Lower leg skin (tissue), 4 donors: ENCODE measurements around the gene AP1M1. TPM values are rescaled to one million over a fixed set of nuclear protein-coding genes. Genes with fewer than 3 reads are reported as not detected.
"Not testable (repeated sequence)": the region's sequence is repeated elsewhere in the genome, so short reads cannot be mapped to it uniquely, and the experiment has no call there.

ENCODE experiments used
- DNase-seq, 2 donors: peaks; one replicate each; pipeline ENCODE4 v3.0.0-alpha.2; 2019; ENCODE audit warnings: low spot score in 2 of 2
- H3K4me3 ChIP-seq: fragments of 200-600 bp; sonication (generic); 2 replicates; pipeline ENCODE4 v1.5.1; 2017; ENCODE audit warnings: mild to moderate bottlenecking, low read depth; ENCODE audit not compliant: poor library complexity, severe bottlenecking
- CTCF ChIP-seq, 3 donors: fragments of 450-650 bp; IDR thresholded peaks; one replicate each; pipeline ENCODE4 v1.5.1; 2016; ENCODE audit warnings: antibody characterized with exemption in 3 of 3, mild to moderate bottlenecking in 3 of 3, moderate library complexity in 2 of 3
- POLR2A ChIP-seq, 2 donors: fragments of 450-650 bp; IDR thresholded peaks; one replicate each; pipeline ENCODE4 v1.6.1; 2016 to 2017; ENCODE audit warnings: antibody characterized with exemption in 2 of 2, mild to moderate bottlenecking in 1 of 2, moderate library complexity in 1 of 2
- WGBS, 2 donors: methylation state at CpG; one replicate each; pipeline ENCODE4 v1.1.5; 2018; 5-methylcytosine and 5-hydroxymethylcytosine counted together
- intact Hi-C: fragments of 100-400 bp; cut with DNase I; formaldehyde crosslinking; loops from one replicate; pipeline ENCODE4 v1.15.0; 2023; ENCODE audit warnings: low total_unique reads
- total RNA-seq, 4 donors: library from RNA; depleted of rRNA; stranded (reverse); fragments of >200 nt; gene quantifications; one replicate each; pipeline ENCODE4 v1.1.0, GENCODE V29; 2016

Gene AP1M1
- total RNA-seq, 4 donors from 2014 or later = 47.2 to 66.9 (median 48.6) TPM

GRCh38 chr19:16170134-16170533 is 27.6 kb upstream of the AP1M1 start:
- 94 to 100% methylated on average over 1 of the region's 1 CpG for WGBS, 2 donors
- no peak for DNase-seq
- intact Hi-C loops = no loop called here
- TF ChIP-seq POLR2A (IDR thresholded peaks at IDR 0.05) (no peak), CTCF (IDR thresholded peaks at IDR 0.05) (no peak)
- H3K4me3 ChIP-seq = no peak overlapping the region

- TF ChIP-seq CTCF (IDR thresholded peaks at IDR 0.05) = no peak
- no peak for TF ChIP-seq POLR2A (IDR thresholded peaks at IDR 0.05)
- 61 to 70% methylated on average over 2 of the region's 2 CpGs for WGBS, 2 donors
These were observed 21.8 kb upstream of the AP1M1 start for GRCh38 chr19:16175954-16176353.

DNA sequence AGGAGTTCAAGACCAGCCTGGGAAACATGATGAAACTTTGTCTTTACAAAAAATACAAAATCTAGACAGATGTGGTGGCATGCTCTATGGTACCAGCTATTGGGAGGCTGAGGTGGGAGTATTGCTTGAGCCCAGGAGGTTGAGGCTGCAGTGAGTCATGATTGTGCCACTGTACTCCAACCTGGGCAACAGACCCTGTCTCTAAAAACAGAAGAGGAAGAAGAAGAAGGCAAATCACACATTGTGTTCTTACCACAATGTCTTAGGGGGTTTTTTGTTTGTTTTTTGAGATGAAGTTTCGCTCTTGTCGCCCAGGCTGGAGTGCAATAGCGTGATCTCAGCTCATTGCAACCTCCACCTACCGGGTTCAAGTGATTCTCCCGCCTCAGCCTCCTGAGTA is 18.8 kb upstream of the AP1M1 start:
- WGBS, 2 donors = 87 to 97% methylated on average over 5 of the region's 5 CpGs
- intact Hi-C loops, DNase-seq, H3K4me3 ChIP-seq: not testable (repeated sequence)

More at GRCh38 chr19:16175954-16176353, 21.8 kb upstream of the AP1M1 start:
- intact Hi-C loops = no loop called here
- no peak overlapping the region for H3K4me3 ChIP-seq
- DNase-seq = no peak

GRCh38 chr19:16180611-16181010 is 17.1 kb upstream of the AP1M1 start:
- TF ChIP-seq CTCF (IDR thresholded peaks at IDR 0.05) = no peak
- TF ChIP-seq POLR2A (IDR thresholded peaks at IDR 0.05) = no peak
- DNase-seq = no peak
- intact Hi-C loops = loop anchor here (10.0 kb wide), 1 partner anchor 66 kb away; the partner anchor contains the start of gene RAB8A
- no peak overlapping the region for H3K4me3 ChIP-seq
- WGBS, 2 donors = 18 to 31% methylated on average over 4 of the region's 4 CpGs

DNA sequence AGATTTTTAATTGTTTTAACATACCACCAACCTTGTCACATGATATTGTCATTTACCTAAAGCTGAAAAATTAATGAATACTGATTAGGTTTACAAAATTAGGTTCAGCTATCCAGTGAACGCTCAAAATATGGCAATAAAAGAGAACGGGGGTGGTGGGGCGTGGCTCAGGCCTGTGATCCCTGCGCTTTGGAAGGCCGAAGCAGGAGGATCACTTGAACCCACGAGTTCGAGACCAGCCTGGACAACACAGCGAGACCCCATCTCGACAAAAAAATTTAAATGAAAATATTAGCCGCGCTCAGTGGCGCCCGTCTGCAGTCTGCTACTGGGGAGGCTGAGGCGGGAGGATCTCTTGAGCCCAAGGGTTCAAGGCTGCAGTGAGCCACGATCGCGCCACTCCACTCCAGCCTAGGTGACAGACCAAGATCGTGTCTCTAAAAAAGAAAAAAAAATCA is 13.0 kb upstream of the AP1M1 start:
- intact Hi-C loops = loop anchor here (5.0 to 10.0 kb wide), 2 partner anchors 70 to 142 kb away; partner anchors contain the start of gene RAB8A
- no peak for TF ChIP-seq CTCF (IDR thresholded peaks at IDR 0.05)
- no peak overlapping the region for H3K4me3 ChIP-seq
- WGBS, 2 donors = 40 to 44% methylated on average over 18 of the region's 18 CpGs
- no peak for DNase-seq

DNA sequence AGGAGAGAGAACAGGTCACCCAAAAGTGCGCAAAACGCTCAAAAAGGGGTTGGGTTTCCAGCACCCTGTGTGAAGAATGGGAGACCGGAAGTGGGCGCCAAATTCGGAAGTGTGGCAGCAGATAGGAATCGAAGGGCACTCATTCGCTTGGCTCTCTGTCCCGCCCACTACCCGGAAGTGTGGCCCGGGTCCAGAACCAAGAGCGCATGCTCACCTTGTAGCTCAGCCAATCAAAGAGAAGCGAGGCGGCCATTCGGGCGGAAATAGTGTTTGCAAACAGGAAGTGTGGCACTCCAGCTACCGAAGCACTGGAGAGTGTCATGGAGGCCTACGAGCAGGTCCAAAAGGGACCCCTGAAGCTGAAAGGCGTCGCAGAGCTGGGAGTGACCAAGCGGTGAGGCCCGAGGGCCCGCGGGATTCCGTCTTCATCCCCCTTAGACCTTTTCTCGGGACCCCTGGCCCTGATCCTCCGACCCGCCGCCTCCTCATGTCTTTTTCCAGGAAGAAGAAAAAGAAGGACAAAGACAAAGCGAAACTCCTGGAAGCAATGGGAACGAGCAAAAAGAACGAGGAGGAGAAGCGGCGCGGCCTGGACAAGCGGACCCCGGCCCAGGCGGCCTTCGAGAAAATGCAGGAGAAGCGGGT is 12.5 kb upstream of the AP1M1 start, which contains the start of gene FAM32A:
Gene FAM32A, plus strand, starts transcription at position 288 of the 645 bp plus-strand sequence. Its CDS starts 33 bp downstream, at position 321.
- peak; percentile 100 for DNase-seq
- 1% methylated on average over 38 to 39 of the region's 39 CpGs for WGBS, 2 donors
- TF ChIP-seq CTCF (IDR thresholded peaks at IDR 0.05) (no peak), POLR2A (IDR thresholded peaks at IDR 0.05) (no peak)
- intact Hi-C loops = loop anchor here (5.0 to 10.0 kb wide), 2 partner anchors 70 to 143 kb away; partner anchors contain the start of gene RAB8A
- peak within 1 kb of the TSS; percentile 60 for H3K4me3 ChIP-seq
